ENCODE results near the gene PVALEF. TPM values are rescaled to one million over a fixed set of nuclear protein-coding genes. Genes with fewer than 3 reads are reported as not detected.

The PVALEF gene
- total RNA-seq, 1 donor from 2014 or later, result not detected

GRCh38 chr17:81135505-81136278 lies 29.6 kb upstream of the PVALEF start:
- no peak overlapping the region for H3K4me3 ChIP-seq (ENCODE audit: low read depth, low read length)
- H3K27me3 ChIP-seq (ENCODE audit: control insufficient read depth, insufficient read depth, low read length), result peaks cover 18% of the 10 kb centered on the region
- no peak for DNase-seq (ENCODE audit: low read depth)
- no peaks in the 10 kb centered on the region for H3K36me3 ChIP-seq (ENCODE audit: control insufficient read depth, insufficient read depth, low read length)
- no peak for TF ChIP-seq CTCF (IDR thresholded peaks at IDR 0.05; ENCODE audit: insufficient read depth, low read length, poor library complexity, severe bottlenecking)

DNA sequence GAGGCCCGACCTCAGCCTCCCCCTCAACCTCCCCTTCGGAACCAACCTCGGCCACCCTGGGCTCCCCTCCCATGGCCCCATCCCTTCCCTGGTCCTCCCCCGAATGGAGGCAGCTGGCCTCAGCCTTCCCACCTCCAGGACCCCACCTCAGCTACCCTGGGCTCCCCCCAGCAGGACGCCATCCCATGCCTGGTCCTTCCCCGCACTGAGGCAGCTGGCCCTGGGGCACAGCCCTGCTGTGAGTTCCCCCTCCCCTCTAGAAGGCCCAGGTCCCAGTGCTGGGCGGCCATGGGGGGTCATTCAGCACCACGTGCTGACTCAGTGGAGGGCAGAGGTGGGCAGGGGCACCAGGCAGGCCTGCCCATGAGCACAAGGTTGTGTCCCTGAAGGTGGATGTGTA lies 28.9 kb upstream of the PVALEF start:
- Histone ChIP-seq H3K4me3 (ENCODE audit: low read depth, low read length) (no peak overlapping the region), H3K36me3 (ENCODE audit: control insufficient read depth, insufficient read depth, low read length) (no peaks in the 10 kb centered on the region), H3K27me3 (ENCODE audit: control insufficient read depth, insufficient read depth, low read length) (peaks cover 18% of the 10 kb centered on the region)
- TF ChIP-seq CTCF (IDR thresholded peaks at IDR 0.05; ENCODE audit: insufficient read depth, low read length, poor library complexity, severe bottlenecking), result no peak
- DNase-seq (ENCODE audit: low read depth), result no peak

DNA sequence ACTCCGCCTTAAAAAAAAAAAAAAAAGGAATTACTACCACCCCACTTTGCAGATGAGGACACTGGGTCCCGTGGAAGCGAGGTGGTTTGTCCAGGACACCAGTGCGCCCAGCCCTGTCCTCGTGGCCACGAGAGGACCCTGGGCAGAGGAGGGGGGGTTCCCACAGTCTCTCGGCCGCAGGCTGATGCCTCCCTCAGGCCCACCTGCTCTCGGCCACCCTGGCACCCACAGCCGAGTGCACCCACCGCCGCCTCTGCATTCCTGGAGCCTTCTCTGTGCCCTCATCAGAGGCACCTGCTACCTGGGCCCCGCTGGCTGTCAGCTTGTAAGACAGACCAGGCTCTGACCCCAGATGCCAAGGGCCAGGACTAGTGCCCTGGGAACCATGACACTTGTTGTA lies 28.1 kb upstream of the PVALEF start:
- Histone ChIP-seq H3K36me3 (ENCODE audit: control insufficient read depth, insufficient read depth, low read length) (no peaks in the 10 kb centered on the region), H3K4me3 (ENCODE audit: low read depth, low read length) (no peak overlapping the region), H3K27me3 (ENCODE audit: control insufficient read depth, insufficient read depth, low read length) (peaks cover 18% of the 10 kb centered on the region)
- no peak for TF ChIP-seq CTCF (IDR thresholded peaks at IDR 0.05; ENCODE audit: insufficient read depth, low read length, poor library complexity, severe bottlenecking)
- no peak for DNase-seq (ENCODE audit: low read depth)

- no peak overlapping the region for H3K4me3 ChIP-seq (ENCODE audit: low read depth, low read length)
- H3K36me3 ChIP-seq (ENCODE audit: control insufficient read depth, insufficient read depth, low read length), result no peaks in the 10 kb centered on the region
- TF ChIP-seq CTCF (IDR thresholded peaks at IDR 0.05; ENCODE audit: insufficient read depth, low read length, poor library complexity, severe bottlenecking), result no peak
- DNase-seq (ENCODE audit: low read depth), result no peak
- peaks cover 18% of the 10 kb centered on the region for H3K27me3 ChIP-seq (ENCODE audit: control insufficient read depth, insufficient read depth, low read length)
Measured at GRCh38 chr17:81138083-81138482, 27.2 kb upstream of the PVALEF start.

- Histone ChIP-seq H3K27me3 (ENCODE audit: control insufficient read depth, insufficient read depth, low read length) (peaks cover 16% of the 10 kb centered on the region), H3K4me3 (ENCODE audit: low read depth, low read length) (no peak overlapping the region), H3K36me3 (ENCODE audit: control insufficient read depth, insufficient read depth, low read length) (no peaks in the 10 kb centered on the region)
- no peak for TF ChIP-seq CTCF (IDR thresholded peaks at IDR 0.05; ENCODE audit: insufficient read depth, low read length, poor library complexity, severe bottlenecking)
- DNase-seq (ENCODE audit: low read depth), result no peak
Measured at GRCh38 chr17:81138500-81138899, 26.8 kb upstream of the PVALEF start.

- TF ChIP-seq CTCF (IDR thresholded peaks at IDR 0.05; ENCODE audit: insufficient read depth, low read length, poor library complexity, severe bottlenecking), result no peak
- Histone ChIP-seq H3K36me3 (ENCODE audit: control insufficient read depth, insufficient read depth, low read length) (no peaks in the 10 kb centered on the region), H3K4me3 (ENCODE audit: low read depth, low read length) (no peak overlapping the region), H3K27me3 (ENCODE audit: control insufficient read depth, insufficient read depth, low read length) (peaks cover 16% of the 10 kb centered on the region)
- no peak for DNase-seq (ENCODE audit: low read depth)
Measured at GRCh38 chr17:81139428-81139827, 25.9 kb upstream of the PVALEF start.

All from kidney epithelial cell (primary cell).